Central memory CD4-positive, alpha-beta T cell (primary cell): Measurements from ENCODE around the gene CHSY1.

ENCODE experiments used
- DNase-seq: peaks from one replicate; pipeline ENCODE4 v3.0.0; 2022

CHSY1 gene

GRCh38 chr15:101267320-101268104 lies 15.7 kb upstream of the CHSY1 start:
- no peak for DNase-seq

GRCh38 chr15:101266787-101267186 lies 14.9 kb upstream of the CHSY1 start:
- no peak for DNase-seq

- no peak for DNase-seq
Measured at GRCh38 chr15:101266034-101266433, 14.2 kb upstream of the CHSY1 start.

GRCh38 chr15:101264911-101265641 lies 13.2 kb upstream of the CHSY1 start:
- DNase-seq = no peak

- no peak for DNase-seq
Measured at GRCh38 chr15:101264011-101264410, 12.2 kb upstream of the CHSY1 start.

GRCh38 chr15:101262551-101262950 lies 10.7 kb upstream of the CHSY1 start:
- DNase-seq = no peak

- peak; percentile 38 for DNase-seq
Measured at GRCh38 chr15:101258238-101259144, 6.6 kb upstream of the CHSY1 start.

GRCh38 chr15:101256757-101257156 lies 4.9 kb upstream of the CHSY1 start:
- DNase-seq = no peak

- DNase-seq = no peak
Measured at GRCh38 chr15:101255615-101256241, 3.9 kb upstream of the CHSY1 start.

- DNase-seq = no peak
Measured at GRCh38 chr15:101255051-101255395, 3.2 kb upstream of the CHSY1 start.

GRCh38 chr15:101254157-101255050 lies 2.6 kb upstream of the CHSY1 start:
- DNase-seq = no peak

GRCh38 chr15:101252836-101253235 lies 988 bp upstream of the CHSY1 start:
- DNase-seq = no peak

- peak; percentile 10 for DNase-seq
Measured at GRCh38 chr15:101250873-101251829, 697 bp downstream of the CHSY1 start.

GRCh38 chr15:101250341-101250831 lies 1.5 kb downstream of the CHSY1 start:
- no peak for DNase-seq

GRCh38 chr15:101248274-101248673 lies 3.6 kb downstream of the CHSY1 start:
- no peak for DNase-seq

GRCh38 chr15:101246824-101247745 lies 4.8 kb downstream of the CHSY1 start:
- no peak for DNase-seq

GRCh38 chr15:101246391-101246790 lies 5.5 kb downstream of the CHSY1 start:
- DNase-seq = no peak

GRCh38 chr15:101244889-101245668 lies 6.8 kb downstream of the CHSY1 start:
- no peak for DNase-seq
